Colon (tissue), 2 donors: ENCODE data around the gene ZNF584.
A peak's percentile ranks its signal among the peaks of the same experiment; 100 is the strongest.

Source experiments
- FAIRE-seq: peaks from 2 replicates; lab custom pipeline; 2012; peaks lifted over from hg19 to GRCh38; lab: Jason Lieb, UNC
- donor health status: control.
- donor health status: control.

The ZNF584 gene

GRCh38 chr19:58385891-58386575 lies 22.4 kb upstream of the ZNF584 start:
- no peak for FAIRE-seq

- FAIRE-seq, result no peak
Observed at GRCh38 chr19:58386576-58387337, 21.7 kb upstream of the ZNF584 start, which contains the start of gene RPS5. Gene RPS5, plus strand, starts transcription at chr19:58387269. Its CDS starts 869 bp downstream, at chr19:58388138.

GRCh38 chr19:58387338-58388174 lies 20.9 kb upstream of the ZNF584 start:
- no peak for FAIRE-seq

- no peak for FAIRE-seq
Observed at GRCh38 chr19:58388175-58388526, 20.3 kb upstream of the ZNF584 start.

- FAIRE-seq, result no peak
Observed at GRCh38 chr19:58392945-58393724, 15.3 kb upstream of the ZNF584 start.

GRCh38 chr19:58393725-58394033 lies 14.8 kb upstream of the ZNF584 start:
- no peak for FAIRE-seq

GRCh38 chr19:58394821-58395219 lies 13.6 kb upstream of the ZNF584 start:
- no peak for FAIRE-seq

- FAIRE-seq, result no peak
Observed at GRCh38 chr19:58395220-58395978, 13.1 kb upstream of the ZNF584 start, which contains the start of gene RNF225. Gene RNF225, plus strand, starts transcription at chr19:58395656. Its CDS starts 434 bp downstream, at chr19:58396090.

GRCh38 chr19:58395979-58396627 lies 12.3 kb upstream of the ZNF584 start:
- no peak for FAIRE-seq

- FAIRE-seq, result no peak
Observed at GRCh38 chr19:58396691-58397532, 11.5 kb upstream of the ZNF584 start.

- no peak for FAIRE-seq
Observed at GRCh38 chr19:58397533-58398037, 10.9 kb upstream of the ZNF584 start.

- FAIRE-seq, result no peak
Observed at GRCh38 chr19:58398087-58398486, 10.4 kb upstream of the ZNF584 start.

GRCh38 chr19:58398545-58398944 lies 9.9 kb upstream of the ZNF584 start:
- no peak for FAIRE-seq

- FAIRE-seq, result no peak
Observed at GRCh38 chr19:58399903-58400302, 8.5 kb upstream of the ZNF584 start.

GRCh38 chr19:58400316-58400915 lies 8.0 kb upstream of the ZNF584 start:
- FAIRE-seq, result no peak

GRCh38 chr19:58400916-58401839 lies 7.3 kb upstream of the ZNF584 start:
- FAIRE-seq, result peak; percentile 28

GRCh38 chr19:58401840-58402421 lies 6.5 kb upstream of the ZNF584 start:
- FAIRE-seq, result no peak
